ENCODE measurements around the gene CNPY1.

The CNPY1 gene

DNA sequence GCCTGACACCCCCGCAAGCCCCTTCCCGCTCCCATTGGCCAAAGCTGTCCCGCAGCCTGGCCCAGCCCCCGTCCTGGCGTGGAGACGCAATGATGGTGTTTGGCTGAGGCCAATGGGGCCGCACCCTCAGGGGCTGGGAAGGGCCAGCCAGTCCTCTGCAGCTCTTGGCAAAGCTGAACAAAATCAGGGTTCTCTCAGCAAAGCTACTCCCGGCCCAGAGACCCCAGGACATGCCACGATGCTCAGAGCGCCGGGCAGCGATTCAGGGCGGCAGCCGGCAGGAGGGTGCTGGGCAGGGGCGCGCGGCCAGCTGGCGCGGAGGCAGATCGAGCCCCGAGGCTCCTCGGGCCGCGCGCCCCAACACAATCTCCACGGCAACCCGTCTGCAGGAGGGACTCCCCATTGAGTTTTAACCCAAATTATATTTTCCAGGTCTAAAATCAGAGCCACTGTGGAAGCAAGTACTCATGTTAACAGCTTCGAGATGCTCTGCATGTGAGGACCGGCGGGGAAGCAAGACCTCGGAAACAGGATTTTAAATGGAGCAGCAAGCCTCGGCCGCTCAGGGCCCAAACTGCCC lies 8.8 kb upstream of the CNPY1 start:
- ChIA-PET CTCF (no interaction called here), POLR2A (ENCODE audit: low non-redundant PET) (no interaction called here)
- TF ChIP-seq, protein P1, sequence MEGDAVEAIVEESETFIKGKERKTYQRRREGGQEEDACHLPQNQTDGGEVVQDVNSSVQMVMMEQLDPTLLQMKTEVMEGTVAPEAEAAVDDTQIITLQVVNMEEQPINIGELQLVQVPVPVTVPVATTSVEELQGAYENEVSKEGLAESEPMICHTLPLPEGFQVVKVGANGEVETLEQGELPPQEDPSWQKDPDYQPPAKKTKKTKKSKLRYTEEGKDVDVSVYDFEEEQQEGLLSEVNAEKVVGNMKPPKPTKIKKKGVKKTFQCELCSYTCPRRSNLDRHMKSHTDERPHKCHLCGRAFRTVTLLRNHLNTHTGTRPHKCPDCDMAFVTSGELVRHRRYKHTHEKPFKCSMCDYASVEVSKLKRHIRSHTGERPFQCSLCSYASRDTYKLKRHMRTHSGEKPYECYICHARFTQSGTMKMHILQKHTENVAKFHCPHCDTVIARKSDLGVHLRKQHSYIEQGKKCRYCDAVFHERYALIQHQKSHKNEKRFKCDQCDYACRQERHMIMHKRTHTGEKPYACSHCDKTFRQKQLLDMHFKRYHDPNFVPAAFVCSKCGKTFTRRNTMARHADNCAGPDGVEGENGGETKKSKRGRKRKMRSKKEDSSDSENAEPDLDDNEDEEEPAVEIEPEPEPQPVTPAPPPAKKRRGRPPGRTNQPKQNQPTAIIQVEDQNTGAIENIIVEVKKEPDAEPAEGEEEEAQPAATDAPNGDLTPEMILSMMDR (conservative IDR thresholded peaks at IDR 0.05; ENCODE audit: low read depth) = no peak
- H3K27ac ChIP-seq = no peak overlapping the region
- DNase-seq (ENCODE audit: low spot score) = no peak

DNA sequence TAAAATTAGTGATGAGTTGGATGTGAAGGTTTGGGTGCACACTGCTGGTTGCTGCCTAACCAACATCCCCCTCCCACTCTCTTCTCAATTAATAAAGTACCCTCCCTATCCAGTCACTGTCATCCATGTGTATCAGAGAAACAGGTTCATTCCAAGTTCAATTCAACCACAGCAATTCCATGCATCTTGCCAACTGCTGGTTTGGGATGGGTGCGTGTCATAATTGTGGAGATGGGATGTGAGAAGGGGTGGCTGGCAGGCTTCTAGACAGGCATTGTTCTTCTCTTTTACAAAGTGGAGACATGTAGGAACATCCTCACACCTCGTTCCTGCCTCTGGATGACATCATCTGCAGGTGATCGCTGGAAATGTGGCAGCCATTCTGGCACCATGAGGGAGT lies 7.5 kb upstream of the CNPY1 start:
- H3K27ac ChIP-seq = no peak overlapping the region
- DNase-seq (ENCODE audit: low spot score) = no peak
- TF ChIP-seq, protein P1 (conservative IDR thresholded peaks at IDR 0.05; ENCODE audit: low read depth) = no peak
- POLR2A ChIA-PET (ENCODE audit: low non-redundant PET) = no interaction called here
- CTCF ChIA-PET = no interaction called here

DNA sequence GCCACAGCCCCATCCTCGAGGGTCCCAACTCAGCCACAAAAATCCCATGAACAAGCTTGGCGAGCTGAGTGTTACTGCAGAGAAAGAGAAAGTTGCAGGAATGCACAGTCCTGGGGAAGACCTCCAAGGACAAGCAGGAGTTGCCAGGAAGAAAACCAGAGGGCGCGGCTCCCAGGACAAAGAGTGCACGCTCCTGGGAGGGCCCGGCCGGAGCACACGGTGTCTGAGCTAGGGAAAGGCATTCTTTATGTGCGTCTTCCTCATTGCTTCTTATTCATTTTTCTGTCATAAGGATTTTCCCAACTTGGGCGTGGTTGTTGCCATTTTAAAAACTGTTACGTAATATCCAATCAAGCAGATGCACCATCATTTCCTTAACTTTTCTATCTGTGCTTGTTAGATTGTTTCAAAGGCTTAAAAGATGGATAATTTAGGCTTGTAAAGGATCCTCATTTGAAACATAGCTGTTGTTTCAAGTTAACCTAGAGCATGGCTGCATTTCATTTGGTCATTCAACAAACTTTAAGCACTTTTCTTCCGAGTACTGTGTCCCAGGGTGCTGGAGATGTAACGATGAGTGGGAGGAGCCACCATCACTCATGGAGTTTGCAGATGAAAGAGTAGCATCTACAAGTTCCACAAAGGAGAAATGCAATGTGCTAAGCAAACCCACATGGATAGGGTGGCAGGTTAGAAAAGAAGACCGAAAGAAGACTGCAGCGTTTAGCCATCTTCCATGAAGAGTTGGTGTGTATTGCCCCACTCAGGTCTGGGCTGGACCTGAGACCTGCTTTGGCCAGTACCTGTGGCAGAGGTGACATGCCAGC lies 5.6 kb upstream of the CNPY1 start:
- TF ChIP-seq, protein P1 (conservative IDR thresholded peaks at IDR 0.05; ENCODE audit: low read depth) = no peak
- CTCF ChIA-PET = no interaction called here

DNA sequence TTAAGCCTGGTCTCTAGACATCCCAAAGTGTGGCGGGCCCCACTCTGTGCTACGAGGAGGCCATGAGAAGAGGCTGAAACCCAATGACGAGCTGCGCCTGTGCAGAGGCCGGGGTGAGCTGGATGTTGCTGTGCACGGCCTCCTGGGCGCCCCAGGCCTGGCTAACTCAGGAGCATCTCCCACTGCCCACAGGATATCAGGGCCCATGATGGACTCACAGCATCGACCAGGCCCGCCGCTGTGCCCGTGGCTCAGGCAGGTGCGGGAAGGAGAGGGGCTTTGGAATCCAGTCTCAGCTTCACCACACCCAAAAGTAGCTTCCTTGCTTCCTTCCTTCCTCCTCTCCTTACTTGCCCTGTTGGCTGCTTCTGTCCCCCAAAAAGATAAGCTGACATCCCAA lies 4.6 kb upstream of the CNPY1 start:
- DNase-seq (ENCODE audit: low spot score) = no peak
- no peak overlapping the region for H3K27ac ChIP-seq
- POLR2A ChIA-PET (ENCODE audit: low non-redundant PET) = no interaction called here
- TF ChIP-seq, protein P1 (conservative IDR thresholded peaks at IDR 0.05; ENCODE audit: low read depth) = no peak
- CTCF ChIA-PET = interaction anchor here (0.6 kb wide), 1 partner anchor 1600 kb away, joined by 3 read pairs; no protein-coding TSS in a partner anchor

More for the DNA sequence above, 5.6 kb upstream of the CNPY1 start:
- H3K27ac ChIP-seq = no peak overlapping the region
- no peak for DNase-seq (ENCODE audit: low spot score)
- POLR2A ChIA-PET (ENCODE audit: low non-redundant PET) = no interaction called here

DNA sequence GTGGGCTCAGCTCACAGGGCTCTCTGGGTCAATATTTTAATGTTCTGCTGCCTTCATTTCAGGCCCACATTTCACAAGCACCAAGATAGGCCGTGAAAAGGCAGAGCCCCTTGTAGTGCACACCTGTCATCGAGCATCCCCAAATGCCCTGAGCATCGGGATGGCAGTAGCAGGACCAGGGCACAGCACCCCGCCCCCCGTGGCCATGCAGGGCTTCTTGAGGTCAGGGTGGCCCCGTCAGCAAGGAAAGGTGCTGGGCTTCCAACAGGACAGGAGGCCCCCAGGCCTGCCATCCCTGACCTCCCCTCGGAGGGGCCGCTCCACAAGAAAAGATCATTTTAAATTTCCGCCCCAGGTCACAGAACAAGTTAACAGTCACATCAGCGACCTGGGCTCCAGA lies 2.9 kb upstream of the CNPY1 start:
- no peak overlapping the region for H3K27ac ChIP-seq
- POLR2A ChIA-PET (ENCODE audit: low non-redundant PET) = no interaction called here
- TF ChIP-seq, protein P1 (conservative IDR thresholded peaks at IDR 0.05; ENCODE audit: low read depth) = no peak
- CTCF ChIA-PET = no interaction called here
- no peak for DNase-seq (ENCODE audit: low spot score)

DNA sequence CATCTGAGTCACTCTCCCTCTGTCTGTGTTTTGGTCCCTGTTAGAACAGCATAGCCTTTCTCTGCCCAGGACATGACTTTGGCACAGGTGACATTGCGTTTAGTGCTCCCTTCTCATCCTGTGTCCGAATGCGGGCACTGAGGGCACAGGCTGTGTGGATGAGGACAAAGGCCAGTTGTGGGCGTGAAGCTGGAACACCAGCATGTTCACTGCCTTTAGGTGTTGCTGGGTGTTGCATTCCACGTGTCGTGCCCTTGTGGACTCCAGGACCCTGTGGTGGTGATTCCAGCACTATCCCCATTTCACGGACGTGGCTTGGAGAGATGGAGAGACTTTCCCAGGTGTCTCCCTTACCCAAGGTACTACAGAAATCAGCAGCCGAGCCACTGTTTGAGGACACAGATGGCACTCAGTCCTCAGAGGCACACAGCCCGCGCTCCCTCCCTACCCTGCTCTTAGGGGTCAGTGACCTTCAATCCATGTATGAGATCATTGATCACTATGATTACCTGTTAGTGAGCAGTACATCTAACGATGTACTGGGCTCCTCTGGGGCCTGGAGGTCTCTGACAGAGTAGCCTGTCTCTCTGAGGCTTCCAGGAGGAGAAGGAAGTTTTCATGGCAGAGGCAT lies 917 bp upstream of the CNPY1 start:
- POLR2A ChIA-PET (ENCODE audit: low non-redundant PET) = no interaction called here
- TF ChIP-seq, protein P1 (conservative IDR thresholded peaks at IDR 0.05; ENCODE audit: low read depth) = no peak
- DNase-seq (ENCODE audit: low spot score) = no peak
- H3K27ac ChIP-seq = no peak overlapping the region
- CTCF ChIA-PET = no interaction called here

All from RWPE1 (cell line).